ENCODE data around the gene MGAM2.

- TF ChIP-seq POLR2A (IDR thresholded peaks at IDR 0.05) (no peak), POLR2AphosphoS5 (IDR thresholded peaks at IDR 0.05) (no peak), EP300 (IDR thresholded peaks at IDR 0.05; ENCODE audit: low read depth) (no peak)
- TF ChIP-seq, protein P1, sequence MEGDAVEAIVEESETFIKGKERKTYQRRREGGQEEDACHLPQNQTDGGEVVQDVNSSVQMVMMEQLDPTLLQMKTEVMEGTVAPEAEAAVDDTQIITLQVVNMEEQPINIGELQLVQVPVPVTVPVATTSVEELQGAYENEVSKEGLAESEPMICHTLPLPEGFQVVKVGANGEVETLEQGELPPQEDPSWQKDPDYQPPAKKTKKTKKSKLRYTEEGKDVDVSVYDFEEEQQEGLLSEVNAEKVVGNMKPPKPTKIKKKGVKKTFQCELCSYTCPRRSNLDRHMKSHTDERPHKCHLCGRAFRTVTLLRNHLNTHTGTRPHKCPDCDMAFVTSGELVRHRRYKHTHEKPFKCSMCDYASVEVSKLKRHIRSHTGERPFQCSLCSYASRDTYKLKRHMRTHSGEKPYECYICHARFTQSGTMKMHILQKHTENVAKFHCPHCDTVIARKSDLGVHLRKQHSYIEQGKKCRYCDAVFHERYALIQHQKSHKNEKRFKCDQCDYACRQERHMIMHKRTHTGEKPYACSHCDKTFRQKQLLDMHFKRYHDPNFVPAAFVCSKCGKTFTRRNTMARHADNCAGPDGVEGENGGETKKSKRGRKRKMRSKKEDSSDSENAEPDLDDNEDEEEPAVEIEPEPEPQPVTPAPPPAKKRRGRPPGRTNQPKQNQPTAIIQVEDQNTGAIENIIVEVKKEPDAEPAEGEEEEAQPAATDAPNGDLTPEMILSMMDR (IDR thresholded peaks at IDR 0.05), result no peak
Observed at GRCh38 chr7:142091961-142092360, 19.6 kb upstream of the MGAM2 start.

Measured in transverse colon (tissue), 4 donors.